D721Med (cell line): ENCODE results near the gene VDAC1.

Experiments
- DNase-seq: peaks from one replicate; pipeline ENCODE4 v3.0.0; 2011; ENCODE audit warnings: low spot score; ENCODE audit not compliant: insufficient read length
- FAIRE-seq: peaks from 2 replicates; lab custom pipeline; 2011; peaks lifted over from hg19 to GRCh38; lab: Jason Lieb, UNC
- TF ChIP-seq, protein P1 (sequence below): IDR thresholded peaks from 2 replicates; pipeline ENCODE4 v1.5.1; 2012; ENCODE audit warnings: mild to moderate bottlenecking, control low read depth; ENCODE audit not compliant: insufficient read depth; ENCODE audit errors: missing control alignments

The VDAC1 gene

DNA sequence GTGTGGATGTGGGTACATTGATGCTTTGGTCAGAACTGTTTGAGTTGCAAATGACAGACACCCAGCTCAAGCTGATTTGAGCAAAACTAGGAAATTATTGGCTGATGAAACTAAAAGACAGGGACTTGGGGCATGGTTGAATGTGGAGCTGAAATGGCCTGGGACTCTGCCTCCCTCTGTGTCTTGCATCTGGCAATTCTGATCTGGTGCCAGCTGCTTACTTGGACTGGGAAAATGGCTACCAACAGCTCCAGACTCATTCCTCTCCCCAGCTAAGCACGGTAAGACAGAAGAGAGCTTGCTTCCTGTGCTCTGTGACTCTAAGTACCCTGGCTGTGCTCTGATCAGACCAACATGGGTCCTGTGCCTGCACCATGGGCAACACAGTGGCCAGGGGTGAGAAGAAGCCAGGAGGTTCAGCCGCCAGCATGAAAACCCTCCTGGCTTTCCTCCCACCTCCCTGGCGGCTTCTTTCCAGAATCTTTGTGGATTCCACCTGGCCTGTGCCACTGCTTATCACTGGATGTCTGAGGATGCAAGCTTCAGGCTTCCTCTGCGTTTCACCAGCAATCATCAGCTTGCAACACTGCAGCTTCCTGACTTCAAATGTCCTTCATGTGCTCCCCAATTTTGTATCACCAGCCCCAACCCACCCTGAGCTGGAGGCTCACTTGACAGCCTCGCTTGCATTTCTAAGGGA, 80.4 kb downstream of the VDAC1 start:
- TF ChIP-seq, protein P1, sequence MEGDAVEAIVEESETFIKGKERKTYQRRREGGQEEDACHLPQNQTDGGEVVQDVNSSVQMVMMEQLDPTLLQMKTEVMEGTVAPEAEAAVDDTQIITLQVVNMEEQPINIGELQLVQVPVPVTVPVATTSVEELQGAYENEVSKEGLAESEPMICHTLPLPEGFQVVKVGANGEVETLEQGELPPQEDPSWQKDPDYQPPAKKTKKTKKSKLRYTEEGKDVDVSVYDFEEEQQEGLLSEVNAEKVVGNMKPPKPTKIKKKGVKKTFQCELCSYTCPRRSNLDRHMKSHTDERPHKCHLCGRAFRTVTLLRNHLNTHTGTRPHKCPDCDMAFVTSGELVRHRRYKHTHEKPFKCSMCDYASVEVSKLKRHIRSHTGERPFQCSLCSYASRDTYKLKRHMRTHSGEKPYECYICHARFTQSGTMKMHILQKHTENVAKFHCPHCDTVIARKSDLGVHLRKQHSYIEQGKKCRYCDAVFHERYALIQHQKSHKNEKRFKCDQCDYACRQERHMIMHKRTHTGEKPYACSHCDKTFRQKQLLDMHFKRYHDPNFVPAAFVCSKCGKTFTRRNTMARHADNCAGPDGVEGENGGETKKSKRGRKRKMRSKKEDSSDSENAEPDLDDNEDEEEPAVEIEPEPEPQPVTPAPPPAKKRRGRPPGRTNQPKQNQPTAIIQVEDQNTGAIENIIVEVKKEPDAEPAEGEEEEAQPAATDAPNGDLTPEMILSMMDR = no peak
- FAIRE-seq (no peak), DNase-seq (no peak)

DNA sequence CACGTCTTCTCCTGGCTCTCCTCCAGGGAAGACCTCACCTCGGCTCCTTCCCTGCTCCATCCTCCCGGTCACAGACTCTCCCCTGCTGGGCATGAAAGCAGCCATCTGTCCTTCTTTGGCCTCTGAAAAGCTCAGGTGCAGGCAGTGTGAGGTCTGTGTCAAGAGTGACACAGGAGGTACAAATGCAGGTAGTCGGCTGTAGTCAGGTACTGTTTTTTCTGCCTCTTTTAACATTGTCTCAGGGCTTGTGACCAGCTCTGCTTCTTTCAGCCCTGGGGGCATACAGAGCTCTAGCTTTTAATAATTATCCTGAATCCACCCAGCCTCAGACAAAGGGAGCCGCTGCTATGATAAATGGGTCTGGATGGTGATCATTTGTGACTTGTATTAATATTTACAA, 82.8 kb downstream of the VDAC1 start:
- no peak for DNase-seq
- TF ChIP-seq, protein P1 = no peak
- no peak for FAIRE-seq
